SIG-M5 (cell line): Measurements from ENCODE around the gene GRID1.
"Not testable (repeated sequence)": the region's sequence is repeated elsewhere in the genome, so short reads cannot be mapped to it uniquely, and the experiment has no call there.

ENCODE experiments used
- DNase-seq: peaks from one replicate; lab custom pipeline; 2025; lab: John Stamatoyannopoulos, UW

GRID1 gene

DNA sequence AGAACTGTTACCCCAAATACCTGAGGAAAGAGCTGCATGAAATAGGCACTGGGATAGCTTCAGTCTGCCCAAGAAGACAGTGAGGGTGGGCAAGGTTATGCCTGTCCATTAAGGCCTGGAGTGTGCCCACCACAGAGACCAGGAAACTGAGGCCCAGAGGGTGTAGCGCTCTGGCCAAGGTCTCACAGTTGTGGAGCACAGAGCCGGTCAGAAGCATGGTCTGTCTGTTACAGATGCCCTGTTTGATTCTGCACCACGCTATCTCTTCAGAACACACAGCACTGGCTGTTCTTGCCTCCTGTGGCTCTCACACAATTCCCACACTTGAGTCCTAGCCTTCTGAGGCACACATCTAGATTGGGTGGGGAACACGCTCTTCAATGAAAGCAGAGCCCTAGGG lies 261.4 kb downstream of the GRID1 start:
- no peak for DNase-seq

DNA sequence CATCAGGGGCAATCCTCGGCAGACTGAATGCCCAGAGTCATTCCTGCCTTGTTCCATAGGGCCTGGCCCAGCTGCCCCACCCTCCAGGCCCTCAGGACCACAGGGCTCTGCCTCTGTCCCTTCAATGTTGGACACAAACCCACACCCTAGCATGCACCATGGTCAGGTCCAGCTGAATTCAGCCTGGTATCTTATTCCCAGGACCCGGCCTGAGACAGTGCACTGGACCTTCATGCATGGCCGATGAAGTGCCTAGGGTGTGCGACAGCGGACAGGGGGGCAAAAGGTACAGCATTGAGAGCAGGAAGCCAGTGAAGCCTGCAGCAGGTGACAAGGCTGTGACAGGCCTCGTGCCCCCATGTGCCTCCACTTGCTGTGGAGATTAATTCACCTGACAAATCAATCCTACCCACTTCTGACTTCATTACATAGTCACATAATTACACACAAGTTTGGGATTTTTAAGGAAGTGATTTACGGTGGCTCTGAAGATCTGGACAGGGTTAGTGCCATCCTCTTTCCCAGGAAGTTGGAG lies 261.9 kb downstream of the GRID1 start:
- DNase-seq, result no peak

DNA sequence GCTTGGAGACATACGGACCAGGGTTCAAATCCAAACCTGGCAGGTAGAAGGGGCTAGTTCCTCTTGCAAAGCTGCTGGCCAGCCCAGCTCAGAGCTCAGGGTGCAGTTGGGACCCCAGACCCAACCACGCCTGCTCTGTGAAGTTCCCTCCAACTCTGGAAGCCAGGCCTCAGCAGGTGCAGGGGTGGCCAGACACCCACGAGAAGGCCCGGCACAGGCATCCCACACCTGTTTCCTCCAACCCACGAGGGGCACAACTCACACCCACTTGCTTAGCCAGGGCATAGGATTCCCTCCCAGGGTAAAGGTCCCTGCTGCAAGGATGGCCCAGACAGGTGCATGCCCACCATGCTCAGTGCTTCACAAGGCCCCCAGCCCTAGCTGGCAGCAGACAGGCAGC lies 262.4 kb downstream of the GRID1 start:
- no peak for DNase-seq

DNA sequence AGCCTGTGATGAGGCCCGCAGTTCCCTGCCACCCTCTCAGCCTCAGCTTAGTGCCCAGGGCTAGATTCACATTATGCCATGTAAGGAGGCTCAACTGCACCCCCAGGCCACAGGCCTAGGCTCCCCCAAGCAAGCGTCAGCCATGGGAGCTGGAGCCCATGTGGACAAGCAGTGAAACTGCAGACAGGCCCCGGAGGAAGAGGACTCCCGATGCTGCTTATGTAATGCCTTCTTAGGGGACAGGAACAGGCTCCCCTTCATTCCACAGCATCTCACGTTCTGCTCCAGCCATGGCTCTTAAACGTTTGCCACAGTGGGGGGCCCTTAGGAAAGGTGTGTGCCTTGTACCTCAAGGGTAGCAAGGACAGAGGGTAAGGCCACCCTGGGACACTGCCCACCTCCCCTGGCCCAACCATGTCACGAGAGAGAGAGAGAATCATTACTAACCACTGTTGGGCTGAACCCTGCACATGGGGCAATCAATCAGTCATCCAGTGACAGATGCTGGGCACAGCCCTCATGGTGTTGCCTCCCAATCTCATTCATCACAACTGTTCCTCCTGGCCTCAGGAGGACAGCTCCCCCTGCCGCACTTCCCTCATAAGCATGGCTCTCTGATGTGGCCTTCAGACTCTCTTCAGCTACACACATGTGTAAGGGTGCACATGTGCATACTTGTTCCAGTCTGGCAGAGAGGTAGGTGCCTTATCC lies 263.0 kb downstream of the GRID1 start:
- DNase-seq, result no peak

DNA sequence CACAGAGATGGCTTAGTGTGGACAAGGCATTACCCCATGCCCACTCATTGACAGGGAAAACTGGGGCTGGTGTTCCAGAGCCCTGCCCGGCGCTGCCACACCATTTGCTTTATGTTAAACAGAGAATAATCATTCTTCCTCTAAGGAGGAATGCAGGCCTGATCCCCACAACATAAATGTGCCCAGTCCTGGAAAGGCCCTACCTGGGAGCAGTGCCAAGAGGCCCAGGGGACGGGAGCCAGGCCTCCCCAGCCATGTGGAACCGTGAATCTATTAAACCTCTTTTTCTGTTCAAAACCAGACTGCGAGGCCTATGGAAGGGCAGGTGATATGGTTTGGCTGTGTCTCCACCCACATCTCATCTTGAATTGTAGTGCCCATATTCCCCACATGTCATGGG lies 264.1 kb downstream of the GRID1 start:
- DNase-seq, result no peak

DNA sequence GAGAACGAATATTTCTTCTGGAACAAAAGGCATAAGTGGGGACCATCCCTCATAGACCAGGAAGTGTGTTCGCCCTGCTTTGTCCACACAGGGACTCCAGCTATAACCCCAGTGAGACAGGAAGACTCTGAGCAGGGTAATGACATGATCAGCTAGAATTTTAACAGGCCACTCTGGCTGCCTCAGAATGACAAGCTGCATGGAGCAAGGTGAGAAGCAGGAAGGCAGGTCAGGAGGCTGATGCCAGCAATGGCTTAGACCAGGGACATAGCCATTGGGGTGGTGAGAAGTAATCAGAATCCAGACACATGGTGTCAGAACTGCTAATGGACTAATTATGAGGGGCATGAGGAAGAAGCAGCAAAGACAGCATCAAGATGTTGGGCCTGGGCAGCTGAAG lies 264.6 kb downstream of the GRID1 start:
- DNase-seq, result no peak

DNA sequence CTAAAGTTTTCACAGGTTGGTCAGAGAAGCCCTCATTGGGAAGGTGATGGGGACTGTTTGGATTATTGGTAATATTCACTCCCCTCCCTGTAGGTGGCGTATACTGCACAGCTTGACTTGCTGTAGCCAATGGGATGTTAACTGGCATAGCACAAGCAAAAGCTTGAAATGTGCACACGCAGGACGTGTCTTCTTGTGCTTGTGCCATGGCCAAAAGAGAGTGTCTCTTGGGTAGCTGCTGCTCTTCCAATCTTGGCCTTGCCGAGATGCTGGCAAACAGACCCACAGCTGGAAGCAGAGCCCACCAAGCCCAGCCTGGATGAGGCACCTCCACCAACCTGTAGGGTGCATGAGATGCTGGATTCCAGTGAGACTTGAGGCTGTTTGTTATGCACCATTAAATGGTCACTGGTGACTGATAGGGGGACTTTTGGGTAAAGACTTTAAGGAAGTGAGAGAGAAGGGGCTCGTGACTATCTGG lies 266.0 kb downstream of the GRID1 start:
- no peak for DNase-seq

DNA sequence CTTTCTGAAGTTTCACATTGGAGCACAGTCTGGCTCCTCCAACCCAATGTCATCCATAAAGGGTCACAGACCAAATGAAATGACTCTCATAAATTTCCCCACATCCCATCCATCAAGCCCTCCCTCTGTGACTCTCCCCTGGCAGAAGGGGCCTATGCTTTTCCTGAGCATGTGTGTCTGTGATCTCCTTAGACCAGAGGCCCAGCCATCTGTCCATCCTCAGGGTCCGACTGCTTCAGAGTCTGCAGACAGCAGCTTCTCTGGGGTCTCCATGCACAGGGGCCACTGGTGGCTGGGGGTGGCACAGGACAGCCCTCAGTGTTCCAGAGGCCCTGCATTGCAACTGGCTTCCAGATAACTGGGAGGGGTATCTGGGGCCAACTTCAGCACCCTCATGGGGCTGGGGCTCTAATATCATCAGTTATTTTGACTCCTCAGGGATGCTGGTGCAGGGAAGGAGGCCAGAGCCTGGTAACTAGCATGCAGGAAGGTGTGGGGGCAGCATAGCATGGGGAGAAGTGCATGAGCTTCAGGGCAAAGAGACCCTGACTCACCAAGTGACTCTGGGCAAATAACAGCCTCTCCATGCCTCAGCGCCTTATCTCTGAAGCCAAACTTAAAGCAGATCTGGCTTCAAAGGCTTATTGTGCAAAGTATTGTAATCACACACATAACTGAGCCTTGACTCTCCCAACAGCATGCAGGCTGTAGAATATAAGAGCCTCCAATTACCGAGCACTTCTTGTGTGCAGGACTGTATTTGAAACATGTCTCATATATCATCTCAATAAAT lies 266.9 kb downstream of the GRID1 start:
- no peak for DNase-seq

DNA sequence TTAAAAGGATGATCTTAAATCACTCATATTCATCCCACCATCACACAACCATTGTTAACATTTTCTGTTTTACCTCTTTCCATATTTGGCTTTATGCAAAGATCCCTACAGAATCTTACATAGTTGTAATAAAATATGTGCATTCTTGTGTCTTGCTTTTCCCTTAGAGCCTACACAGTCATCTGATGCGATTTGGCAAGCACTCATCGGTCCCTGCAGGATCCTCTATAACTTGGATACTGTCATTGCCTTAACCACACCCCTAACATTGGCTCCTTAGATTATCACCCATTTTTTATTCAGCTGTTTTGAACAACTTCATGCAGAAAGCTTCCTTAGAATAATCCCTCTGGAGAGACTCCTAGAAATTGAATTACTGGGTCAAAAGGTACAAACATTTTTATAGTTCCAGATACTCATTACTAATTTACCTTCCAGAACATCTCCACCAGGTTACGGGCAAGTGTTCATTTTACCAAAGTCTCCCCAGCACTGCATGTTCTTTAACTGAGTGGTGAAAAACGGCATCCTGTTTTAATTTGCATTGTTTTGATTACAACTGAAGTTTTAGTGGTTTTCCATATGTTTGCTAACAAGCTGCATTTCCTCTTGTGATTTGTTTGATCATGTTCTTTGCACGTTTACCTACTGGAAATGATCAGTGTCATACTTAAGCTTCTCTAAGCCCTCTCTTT lies 268.3 kb downstream of the GRID1 start:
- no peak for DNase-seq

DNA sequence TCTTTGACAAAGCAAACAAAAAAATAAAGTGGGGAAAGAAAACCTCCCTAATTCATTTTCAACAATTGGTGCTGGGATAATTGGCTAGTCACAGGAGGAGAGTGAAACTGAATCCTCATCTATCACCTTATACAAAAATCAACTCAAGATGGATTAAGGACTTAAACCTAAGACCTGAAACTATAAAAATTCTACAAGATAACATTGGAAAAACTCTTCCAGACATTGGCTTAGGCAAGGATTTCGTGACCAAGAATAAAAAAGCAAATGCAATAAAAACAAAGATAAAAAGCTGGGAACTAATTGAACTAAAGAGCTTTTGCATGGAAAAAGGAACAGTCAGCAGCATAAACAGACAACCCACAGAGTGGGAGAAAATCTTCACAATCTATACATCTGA lies 271.5 kb downstream of the GRID1 start:
- DNase-seq, result not testable (repeated sequence)

DNA sequence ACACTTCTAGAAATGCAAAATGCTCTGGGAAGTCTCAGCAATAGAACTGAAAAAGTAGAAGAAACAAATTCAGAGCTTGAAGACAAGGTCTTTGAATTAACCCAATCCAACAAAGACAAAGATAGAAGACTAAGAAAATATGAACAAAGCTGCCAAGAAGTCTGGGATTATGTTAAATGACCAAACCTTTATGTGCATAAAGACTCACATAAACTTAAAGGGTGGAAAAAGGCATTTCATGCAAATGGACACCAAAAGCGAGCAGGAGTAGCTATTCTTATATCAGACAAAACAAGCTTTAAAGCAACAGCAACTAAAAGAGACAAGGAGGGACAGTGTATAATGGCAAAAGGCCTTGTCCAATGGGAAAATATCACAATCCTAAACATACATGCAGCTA lies 274.3 kb downstream of the GRID1 start:
- DNase-seq, result not testable (repeated sequence)

DNA sequence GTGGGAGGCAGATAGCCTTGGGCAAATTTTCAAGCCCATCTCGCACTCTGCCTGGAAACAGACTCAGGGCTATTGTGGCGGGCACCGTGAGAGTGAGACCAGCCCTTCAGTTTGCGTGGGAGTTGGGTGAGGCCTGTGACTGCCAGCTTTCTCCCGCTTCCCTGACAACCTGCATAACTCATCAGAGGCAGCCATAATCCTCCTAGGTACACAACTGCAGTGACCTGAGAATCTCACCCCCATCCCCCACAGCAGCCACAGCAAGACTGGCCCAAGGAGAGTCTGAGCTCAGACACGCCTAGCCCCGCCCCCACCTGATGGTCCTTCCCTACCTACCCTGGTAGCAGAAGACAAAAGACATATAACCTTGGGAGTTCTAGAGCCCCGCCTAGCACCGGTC lies 275.4 kb downstream of the GRID1 start:
- no peak for DNase-seq

DNA sequence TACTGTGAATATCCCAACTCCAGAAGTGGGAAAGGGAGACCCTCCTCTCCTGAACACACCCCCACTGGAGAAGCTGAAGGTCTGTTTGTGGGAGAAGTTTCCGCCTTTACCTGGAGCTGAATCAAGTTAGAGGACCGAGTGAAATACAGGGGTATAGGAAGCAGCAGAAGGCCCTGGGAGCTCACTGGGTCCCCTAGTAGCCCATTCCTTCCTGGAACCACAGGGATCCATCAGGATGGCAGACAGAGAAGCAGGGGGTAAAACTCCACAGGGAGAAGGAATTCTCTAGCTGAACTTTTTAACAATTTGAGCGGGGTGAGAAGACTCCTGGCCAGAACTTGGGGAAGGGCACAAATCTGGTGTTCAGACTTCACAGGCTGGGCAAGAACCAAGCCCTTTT lies 275.8 kb downstream of the GRID1 start:
- no peak for DNase-seq

DNA sequence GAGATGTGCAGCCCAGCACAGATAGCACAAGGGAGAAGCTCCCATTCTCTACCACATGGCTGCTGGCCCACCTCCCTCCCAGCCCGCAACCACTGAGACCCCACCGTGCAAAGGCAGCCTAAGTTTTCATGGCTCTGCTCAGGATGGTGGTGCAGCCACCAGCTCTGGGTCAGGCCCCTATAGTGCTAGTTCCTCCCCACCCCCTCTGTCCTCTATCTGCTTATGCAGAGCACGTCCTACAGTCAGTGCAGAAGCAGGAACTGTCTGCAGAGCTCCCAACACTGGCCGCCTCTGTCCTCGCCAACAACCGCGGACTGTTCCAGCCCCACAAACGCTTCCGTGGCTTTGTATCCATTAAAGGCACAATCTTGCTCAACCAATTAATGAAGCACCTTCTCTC lies 278.9 kb downstream of the GRID1 start:
- no peak for DNase-seq

DNA sequence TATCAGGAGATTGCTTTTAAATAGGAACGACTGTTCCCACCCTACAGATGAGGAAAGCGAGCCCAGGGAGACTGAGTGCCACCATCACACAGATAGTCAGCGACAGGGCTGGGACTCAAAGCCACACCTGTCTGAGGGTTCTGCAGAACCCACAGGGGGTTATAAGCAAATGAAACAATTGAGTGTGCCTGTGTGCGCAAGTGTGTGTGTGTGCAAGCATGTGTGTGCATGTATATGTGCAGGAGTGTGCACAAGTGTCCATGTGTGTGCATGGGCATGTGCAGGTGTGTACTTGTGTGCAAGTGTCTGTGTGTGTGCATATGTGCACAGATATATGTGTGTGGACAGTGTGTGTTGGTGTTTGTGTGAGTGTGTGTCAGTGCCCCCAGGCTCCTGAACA lies 280.2 kb downstream of the GRID1 start:
- no peak for DNase-seq

DNA sequence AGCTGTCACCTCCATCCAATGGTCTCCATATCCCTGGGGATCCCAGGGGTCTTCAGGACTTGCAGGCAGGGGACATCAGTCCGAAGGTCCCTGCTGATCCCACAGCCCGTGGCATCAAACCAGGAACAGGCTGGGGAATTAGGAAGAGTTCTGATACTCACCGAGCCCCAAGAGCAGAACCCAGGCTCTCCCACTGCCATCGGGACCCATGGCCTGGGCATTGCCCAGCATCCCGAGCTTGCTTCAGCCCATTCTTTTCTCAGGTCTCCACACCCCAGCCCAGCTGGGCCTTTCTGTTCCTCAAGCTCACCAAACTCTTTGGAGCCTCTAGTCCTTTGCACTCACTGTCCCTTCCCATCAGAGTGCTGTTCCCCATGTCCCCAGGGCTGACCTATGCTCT lies 280.9 kb downstream of the GRID1 start:
- DNase-seq, result no peak

DNA sequence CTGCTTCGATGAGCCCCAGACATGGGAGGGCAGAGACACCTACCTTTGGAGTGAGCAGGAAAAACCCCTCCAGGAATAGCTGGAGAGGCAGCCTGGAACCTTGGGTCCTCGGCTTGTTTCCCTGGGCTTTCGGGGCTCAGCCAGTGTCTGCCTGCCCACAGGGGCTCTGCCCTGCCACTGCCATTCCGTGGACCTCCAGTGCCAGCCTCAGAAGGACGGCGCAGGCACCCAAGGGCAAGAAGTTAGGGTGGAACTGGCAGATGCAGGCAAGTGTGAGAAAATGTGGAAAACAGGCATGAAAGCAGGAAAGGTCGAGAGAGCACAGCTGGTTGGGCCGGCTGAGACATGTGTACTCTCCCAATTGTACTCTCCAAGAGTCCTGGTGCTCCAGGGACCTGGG lies 281.5 kb downstream of the GRID1 start:
- no peak for DNase-seq

DNA sequence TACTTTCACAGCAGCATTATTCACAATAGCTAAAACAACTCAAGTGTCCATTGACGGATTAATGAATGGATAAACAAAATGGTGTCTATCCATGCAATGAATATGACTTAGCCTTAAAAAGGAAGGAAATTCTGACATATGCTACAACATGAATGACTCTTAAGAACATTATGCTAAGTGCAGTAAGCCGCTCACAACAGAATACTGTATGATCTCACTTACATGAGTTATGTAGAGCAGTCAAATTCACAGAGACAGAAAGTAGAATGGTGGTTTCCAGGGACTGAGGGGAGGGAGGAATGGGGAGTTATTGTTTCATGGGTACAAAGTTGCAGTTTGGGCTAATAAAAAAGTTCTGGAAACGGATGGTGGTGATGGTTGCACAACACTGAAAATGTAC lies 282.0 kb downstream of the GRID1 start:
- DNase-seq, result no peak

DNA sequence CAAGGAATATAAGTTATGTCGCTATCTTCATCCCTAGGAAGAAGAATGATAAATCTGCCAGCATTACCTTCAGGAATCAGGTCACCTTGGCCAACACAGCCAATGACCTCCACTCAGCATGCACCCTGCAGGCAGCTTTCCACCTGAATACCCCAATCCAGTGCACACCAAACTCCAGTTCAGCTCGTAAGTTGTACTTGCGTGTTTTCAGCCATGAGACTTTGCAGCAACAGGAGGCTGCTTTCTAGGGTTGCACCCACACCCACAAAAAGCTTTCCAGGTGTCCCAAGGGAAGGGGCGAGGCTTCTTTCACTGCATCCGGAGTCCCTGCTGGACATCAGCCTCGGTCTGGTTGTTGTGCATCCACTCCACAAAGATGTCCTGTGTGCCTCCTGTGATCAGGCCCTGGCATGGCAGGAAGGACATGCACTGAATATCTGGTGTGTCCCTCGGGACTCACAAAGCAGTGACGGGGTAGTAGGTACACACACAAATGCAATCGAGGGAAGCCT lies 282.9 kb downstream of the GRID1 start:
- no peak for DNase-seq

DNA sequence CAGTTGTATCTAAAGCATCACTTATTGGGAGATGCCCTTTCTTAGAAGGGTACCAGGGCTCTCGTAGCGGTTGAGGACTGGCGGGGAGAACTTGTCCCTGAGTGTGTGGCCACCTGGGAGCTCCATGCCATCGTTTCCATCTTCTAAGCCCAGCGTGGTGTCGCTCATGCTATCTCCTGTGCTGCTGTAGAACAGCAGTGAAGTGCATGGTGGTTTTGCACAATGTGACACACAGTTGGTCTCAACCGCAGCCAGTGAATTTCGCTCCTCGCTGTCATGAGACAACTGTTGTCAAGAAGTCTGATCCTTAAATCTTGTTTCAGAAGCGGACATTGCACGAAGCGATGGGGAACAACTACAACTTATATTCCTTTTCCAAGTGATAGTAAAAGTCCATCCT lies 283.4 kb downstream of the GRID1 start:
- DNase-seq, result no peak

DNA sequence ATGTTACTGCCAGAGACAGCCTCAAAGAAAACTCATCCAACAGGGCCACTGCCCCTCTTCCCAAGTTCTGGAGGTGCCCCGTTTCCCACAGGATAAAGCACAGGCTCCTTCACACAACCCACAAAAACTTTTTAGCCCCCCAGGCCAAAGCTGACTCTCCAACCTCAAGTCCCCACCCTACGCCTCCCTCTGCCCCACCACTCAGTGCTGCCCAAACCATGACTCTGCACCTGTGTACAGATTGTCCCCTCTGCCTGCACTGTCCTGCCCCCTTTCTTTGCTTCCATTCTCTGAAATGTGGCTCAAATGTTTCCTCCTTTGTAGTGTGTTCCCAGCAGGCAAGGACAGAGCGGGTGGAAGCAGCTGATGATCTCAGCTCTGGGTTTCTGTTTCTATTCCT lies 284.0 kb downstream of the GRID1 start:
- no peak for DNase-seq

DNA sequence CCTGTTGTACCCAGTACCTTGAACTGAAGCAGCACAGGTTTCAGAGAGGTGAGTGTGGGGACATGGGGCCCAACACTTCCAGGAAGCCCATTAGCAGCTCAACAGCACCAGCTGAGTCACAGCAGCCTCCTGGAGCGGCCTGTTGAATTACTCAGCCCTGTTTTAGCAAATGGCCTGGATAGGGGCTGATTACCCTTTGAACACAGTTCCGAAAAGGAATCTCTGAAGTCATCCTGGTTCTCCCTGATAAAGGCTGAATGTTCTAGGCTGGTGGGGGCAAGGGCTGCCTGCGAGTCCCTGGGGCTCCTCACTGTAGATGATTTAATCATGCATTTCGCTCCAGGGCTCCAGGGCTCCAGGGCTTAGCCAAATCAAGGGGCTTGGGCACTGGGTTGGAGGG lies 287.5 kb downstream of the GRID1 start:
- DNase-seq, result no peak

DNA sequence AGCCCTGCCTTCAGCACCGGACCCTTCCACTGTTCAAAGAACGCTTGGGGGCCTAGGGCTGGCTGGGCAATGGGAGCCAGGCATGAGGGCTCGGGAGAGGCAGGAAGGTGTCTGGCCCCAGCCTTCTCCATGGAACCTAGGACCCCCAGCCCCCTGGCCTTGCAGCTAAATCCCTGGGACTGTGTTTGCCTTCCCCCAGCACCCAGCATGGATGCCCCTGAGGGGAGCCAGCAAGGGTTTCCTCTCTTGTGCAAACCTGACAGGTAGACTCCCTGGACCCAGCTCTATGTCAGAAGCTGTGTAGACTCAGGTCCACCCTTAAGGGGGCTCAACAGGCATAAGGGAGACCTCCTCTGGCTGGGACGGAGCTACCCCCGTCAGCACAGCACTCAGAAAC lies 288.0 kb downstream of the GRID1 start:
- DNase-seq, result no peak
